Measurements from ENCODE around the gene LECT2. TPM values are rescaled to one million over a fixed set of nuclear protein-coding genes. Genes with fewer than 3 reads are reported as not detected.

LECT2 gene
- total RNA-seq (ENCODE audit: low replicate concordance), result not detected in 2 replicates

DNA sequence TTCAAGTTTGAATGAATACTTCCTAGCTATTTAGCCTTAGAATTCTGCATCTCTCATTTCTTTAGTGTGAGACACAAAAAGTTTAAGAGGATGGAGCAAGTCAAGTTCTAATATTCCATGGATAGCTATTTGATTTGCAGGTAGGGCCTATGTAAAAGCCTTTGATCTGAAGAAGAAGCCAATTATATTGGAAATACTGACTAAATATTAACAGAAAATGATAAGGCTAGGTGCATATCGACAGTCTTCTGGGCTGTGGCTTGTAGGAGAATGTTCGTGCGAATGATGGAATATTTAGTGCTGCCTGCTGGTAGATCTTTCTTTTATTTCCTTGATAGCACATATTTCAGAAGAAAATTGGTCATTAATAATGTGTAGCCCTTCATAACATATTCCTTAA, at the start of gene LECT2:
LECT2 (minus strand) TSS at position 85 of the 400 bp plus-strand sequence. CDS start 150 bp downstream, outside the sequence.
- Mint-ChIP-seq H3K36me3 (no peaks in the 10 kb centered on the region), H3K9me3 (no peaks in the 10 kb centered on the region), H3K27me3 (ENCODE audit: insufficient read depth, low read depth) (peaks cover 6% of the 10 kb centered on the region), H3K27ac (no peak within 1 kb of the TSS), H3K4me1 (no peaks in the 10 kb centered on the region), H3K4me3 (no peak within 1 kb of the TSS)
- no peak for DNase-seq (ENCODE audit: low spot score)
- H3K4me1 ChIP-seq, result no peaks in the 10 kb centered on the region
- no peak within 1 kb of the TSS for H3K27ac ChIP-seq
- H2AFZ ChIP-seq (replicated peaks), result no peak within 1 kb of the TSS
- H3K36me3 ChIP-seq, result no peaks in the 10 kb centered on the region
- H3K9me3 ChIP-seq (ENCODE audit: low read depth), result no peaks in the 10 kb centered on the region
- H3K79me2 ChIP-seq (ENCODE audit: low read depth), result no peaks in the 10 kb centered on the region
- no peak for TF ChIP-seq EZH2 (IDR thresholded peaks at IDR 0.05)
- no peak for TF ChIP-seq EZH2phosphoT487 (IDR thresholded peaks at IDR 0.05)
- TF ChIP-seq, protein P1, sequence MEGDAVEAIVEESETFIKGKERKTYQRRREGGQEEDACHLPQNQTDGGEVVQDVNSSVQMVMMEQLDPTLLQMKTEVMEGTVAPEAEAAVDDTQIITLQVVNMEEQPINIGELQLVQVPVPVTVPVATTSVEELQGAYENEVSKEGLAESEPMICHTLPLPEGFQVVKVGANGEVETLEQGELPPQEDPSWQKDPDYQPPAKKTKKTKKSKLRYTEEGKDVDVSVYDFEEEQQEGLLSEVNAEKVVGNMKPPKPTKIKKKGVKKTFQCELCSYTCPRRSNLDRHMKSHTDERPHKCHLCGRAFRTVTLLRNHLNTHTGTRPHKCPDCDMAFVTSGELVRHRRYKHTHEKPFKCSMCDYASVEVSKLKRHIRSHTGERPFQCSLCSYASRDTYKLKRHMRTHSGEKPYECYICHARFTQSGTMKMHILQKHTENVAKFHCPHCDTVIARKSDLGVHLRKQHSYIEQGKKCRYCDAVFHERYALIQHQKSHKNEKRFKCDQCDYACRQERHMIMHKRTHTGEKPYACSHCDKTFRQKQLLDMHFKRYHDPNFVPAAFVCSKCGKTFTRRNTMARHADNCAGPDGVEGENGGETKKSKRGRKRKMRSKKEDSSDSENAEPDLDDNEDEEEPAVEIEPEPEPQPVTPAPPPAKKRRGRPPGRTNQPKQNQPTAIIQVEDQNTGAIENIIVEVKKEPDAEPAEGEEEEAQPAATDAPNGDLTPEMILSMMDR (IDR thresholded peaks at IDR 0.05), result no peak
- H4K20me1 ChIP-seq (ENCODE audit: low read depth), result no peaks in the 10 kb centered on the region
- H3K4me2 ChIP-seq, result no peak within 1 kb of the TSS
- no peak within 1 kb of the TSS for H3K4me3 ChIP-seq
- no peak within 1 kb of the TSS for H3K9ac ChIP-seq
- H3K27me3 ChIP-seq, result peaks cover 36% of the 10 kb centered on the region
- no peaks in the 10 kb centered on the region for H3F3A ChIP-seq (ENCODE audit: low read depth)

DNA sequence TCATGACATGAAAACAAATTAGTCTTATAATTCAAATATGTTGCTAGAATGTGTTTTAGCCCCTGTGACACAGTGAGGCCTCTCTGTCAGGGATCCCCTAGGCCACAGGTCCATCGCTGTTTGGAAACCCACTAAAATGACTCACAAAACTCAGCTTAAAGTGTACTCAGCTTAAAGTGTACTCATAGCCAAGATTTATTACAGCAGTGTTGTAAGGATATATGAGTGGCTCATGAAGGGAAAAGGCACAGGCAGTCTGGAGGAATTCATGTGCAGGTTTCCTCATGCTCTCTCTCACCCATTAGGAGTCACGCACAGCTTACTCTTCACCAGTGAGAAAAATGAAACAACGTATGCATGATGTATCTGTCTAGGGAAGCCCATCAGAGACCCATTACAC, 49.7 kb upstream of the LECT2 start:
- TF ChIP-seq EZH2phosphoT487 (IDR thresholded peaks at IDR 0.05) (no peak), EZH2 (IDR thresholded peaks at IDR 0.05) (no peak)
- TF ChIP-seq, protein P1 (IDR thresholded peaks at IDR 0.05), result no peak
- peaks cover 9% of the 10 kb centered on the region for H3K4me1 Mint-ChIP-seq
- Histone ChIP-seq H3K27ac (no peak overlapping the region), H3K9me3 (ENCODE audit: low read depth) (no peaks in the 10 kb centered on the region), H3K4me2 (no peak overlapping the region), H3K4me1 (no peaks in the 10 kb centered on the region), H3K36me3 (no peaks in the 10 kb centered on the region), H3K27me3 (no peaks in the 10 kb centered on the region), H3K9ac (no peak overlapping the region), H4K20me1 (ENCODE audit: low read depth) (no peaks in the 10 kb centered on the region), H3K79me2 (ENCODE audit: low read depth) (no peaks in the 10 kb centered on the region), H2AFZ (replicated peaks) (no peak overlapping the region), H3K4me3 (no peak overlapping the region), H3F3A (ENCODE audit: low read depth) (no peaks in the 10 kb centered on the region)
- peaks cover under 1% of the 10 kb centered on the region for H3K27me3 Mint-ChIP-seq (ENCODE audit: insufficient read depth, low read depth)
- H3K4me3 Mint-ChIP-seq, result no peak overlapping the region
- H3K27ac Mint-ChIP-seq, result no peak overlapping the region
- H3K36me3 Mint-ChIP-seq, result no peaks in the 10 kb centered on the region
- DNase-seq (ENCODE audit: low spot score), result no peak
- no peaks in the 10 kb centered on the region for H3K9me3 Mint-ChIP-seq

DNA sequence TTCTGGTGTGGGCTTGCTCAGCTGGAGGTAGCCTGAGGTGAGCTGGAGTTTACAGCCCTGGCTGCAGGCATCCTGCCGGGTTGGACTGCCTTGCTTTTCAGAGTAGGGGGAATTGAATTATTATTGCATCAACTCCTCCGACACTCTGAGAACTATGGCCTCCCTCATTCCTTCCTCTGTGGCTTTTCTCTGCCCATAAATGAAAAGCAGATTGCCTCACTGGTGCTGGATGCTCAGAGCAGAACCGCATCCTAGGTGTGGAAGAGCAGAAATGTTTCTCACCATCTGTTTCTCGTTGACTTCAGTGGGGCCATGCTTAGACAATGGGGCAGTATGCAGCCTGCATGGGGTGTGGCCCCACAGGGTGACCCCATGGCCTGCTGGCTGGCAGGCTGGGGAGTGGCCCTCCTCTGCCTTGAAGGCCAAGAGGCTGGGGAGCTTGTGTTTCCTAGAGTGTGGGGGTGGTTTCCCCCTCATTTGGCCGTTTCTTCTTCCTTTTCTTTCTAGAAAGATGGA, 46.7 kb upstream of the LECT2 start:
- Histone ChIP-seq H4K20me1 (ENCODE audit: low read depth) (no peaks in the 10 kb centered on the region), H3K9ac (no peak overlapping the region), H3K27me3 (no peaks in the 10 kb centered on the region), H3K27ac (no peak overlapping the region), H3K79me2 (ENCODE audit: low read depth) (no peaks in the 10 kb centered on the region), H3K4me3 (no peak overlapping the region), H3K9me3 (ENCODE audit: low read depth) (no peaks in the 10 kb centered on the region), H3K4me2 (no peak overlapping the region), H3K36me3 (no peaks in the 10 kb centered on the region), H3K4me1 (no peaks in the 10 kb centered on the region), H2AFZ (replicated peaks) (no peak overlapping the region), H3F3A (ENCODE audit: low read depth) (no peaks in the 10 kb centered on the region)
- peak; percentile 12 for DNase-seq (ENCODE audit: low spot score)
- no peak overlapping the region for H3K27ac Mint-ChIP-seq
- H3K27me3 Mint-ChIP-seq (ENCODE audit: insufficient read depth, low read depth), result no peaks in the 10 kb centered on the region
- no peaks in the 10 kb centered on the region for H3K9me3 Mint-ChIP-seq
- H3K4me3 Mint-ChIP-seq, result no peak overlapping the region
- TF ChIP-seq, protein P1 (IDR thresholded peaks at IDR 0.05), result no peak
- no peak for TF ChIP-seq EZH2phosphoT487 (IDR thresholded peaks at IDR 0.05)
- TF ChIP-seq EZH2 (IDR thresholded peaks at IDR 0.05), result no peak
- no peaks in the 10 kb centered on the region for H3K36me3 Mint-ChIP-seq
- peaks cover 15% of the 10 kb centered on the region for H3K4me1 Mint-ChIP-seq

Measured in neural progenitor cell (in vitro differentiated cells).